HepG2 (cell line): ENCODE results near the gene STIM1. TPM values are rescaled to one million over a fixed set of nuclear protein-coding genes. Genes with fewer than 3 reads are reported as not detected.
A peak's percentile ranks its signal among the peaks of the same experiment; 100 is the strongest.

Experiments
- ATAC-seq: fragments of 200-7000 bp; cut with Tn5 transposase; 3 replicates; pipeline ENCODE4 v1.9.1; 2020; ENCODE audit warnings: mild to moderate bottlenecking, moderate library complexity
- BruUV-seq: library from RNA; stranded (reverse); fragments of 400-500 nt; replicated peaks from 2 replicates; lab custom pipeline; 2021; lab: Mats Ljungman, UMichigan
- CTCF ChIA-PET: fragments of 300-600 bp; formaldehyde crosslinking; extraction: SDS; loops from one replicate; lab custom pipeline; 2021; ENCODE audit warnings: low total read pairs, inconsistent platforms, low intra/inter-chr PET ratio; lab: Yijun Ruan, JAX
- POLR2A ChIA-PET: fragments of 350-600 bp; sonication (Branson Sonifier 250); formaldehyde crosslinking; loops from one replicate; lab custom pipeline; 2020; ENCODE audit warnings: antibody characterized with exemption, inconsistent platforms; lab: Yijun Ruan, JAX
- DNase-seq: peaks from one replicate; pipeline ENCODE4 v3.0.0-alpha.2; 2015; ENCODE audit warnings: low spot score
- FAIRE-seq: peaks from 3 replicates; lab custom pipeline; 2011; peaks lifted over from hg19 to GRCh38; lab: Jason Lieb, UNC
- H2AFZ ChIP-seq: one replicate; pipeline ENCODE4 v1.6.1; 2011; ENCODE audit warnings: low read length, inconsistent platforms
- H3K27ac ChIP-seq: fragments of 300-600 bp; 3 replicates; pipeline ENCODE4 v1.8.0; 2011; ENCODE audit warnings: mixed run types, mild to moderate bottlenecking, mixed read lengths, low read length, inconsistent platforms; ENCODE audit not compliant: insufficient read depth; ENCODE audit errors: extremely low read length
- H3K27me3 ChIP-seq, 2 experiments: fragments of 200-600 bp in 1 of 2; 2 replicates in 1 of 2; 3 replicates in 1 of 2; pipeline versions ENCODE4 v1.6.0 to v1.8.0; 2011; ENCODE audit warnings: low read length in 2 of 2, mild to moderate bottlenecking in 2 of 2, moderate library complexity in 2 of 2, inconsistent platforms in 1 of 2; ENCODE audit not compliant: insufficient read depth in 2 of 2, control insufficient read depth in 1 of 2
- H3K36me3 ChIP-seq, 2 experiments: fragments of 200-600 bp in 1 of 2; replicated peaks in 1 of 2; 2 replicates in 1 of 2; 3 replicates in 1 of 2; pipeline versions ENCODE4 v1.5.1 to v1.8.0; 2011; ENCODE audit warnings: low read length in 2 of 2, inconsistent platforms in 1 of 2; ENCODE audit not compliant: insufficient read depth in 2 of 2, control insufficient read depth in 1 of 2
- H3K4me1 ChIP-seq: 2 replicates; pipeline ENCODE4 v1.5.1; 2012; ENCODE audit warnings: low read length, inconsistent platforms; ENCODE audit not compliant: insufficient read depth
- H3K4me2 ChIP-seq: 2 replicates; pipeline ENCODE4 v1.6.0; 2011; ENCODE audit warnings: low read depth, low read length, inconsistent platforms
- H3K4me3 ChIP-seq, 3 experiments: fragments of 200-600 bp in 1 of 3; sonication (generic), shearing (Covaris generic) in 1 of 3; replicated peaks in 1 of 3; 2 replicates each; pipeline ENCODE4 v1.5.1; 2011 to 2016; ENCODE audit warnings: low read length in 3 of 3, inconsistent platforms in 2 of 3, low read depth in 2 of 3, mild to moderate bottlenecking in 2 of 3, control low read depth in 1 of 3, mixed read lengths in 1 of 3; ENCODE audit not compliant: insufficient read depth in 1 of 3
- H3K79me2 ChIP-seq: one replicate; pipeline ENCODE4 v1.6.1; 2011; ENCODE audit warnings: low read length, inconsistent platforms; ENCODE audit not compliant: insufficient read depth
- H3K9ac ChIP-seq: 2 replicates; pipeline ENCODE4 v1.6.0; 2011; ENCODE audit warnings: mild to moderate bottlenecking, low read depth, low read length, inconsistent platforms; ENCODE audit not compliant: insufficient read depth
- H3K9me3 ChIP-seq: 2 replicates; pipeline ENCODE4 v1.5.1; 2012; ENCODE audit warnings: mild to moderate bottlenecking, low read length
- H4K20me1 ChIP-seq: 2 replicates; pipeline ENCODE4 v1.6.0; 2011; ENCODE audit warnings: inconsistent platforms, mild to moderate bottlenecking, low read length, moderate library complexity; ENCODE audit not compliant: insufficient read depth
- HNF4G ChIP-seq, 2 experiments: sonication (generic) in 1 of 2; formaldehyde crosslinking in 1 of 2; IDR thresholded peaks; 2 replicates each; pipeline versions ENCODE4 v1.4.0 to v1.6.1; 2011 to 2020; ENCODE audit warnings: borderline replicate concordance in 2 of 2, low read depth in 2 of 2, mild to moderate bottlenecking in 2 of 2, low read length in 1 of 2, missing genetic modification reagents in 1 of 2, moderate library complexity in 1 of 2
- SOX6 ChIP-seq, 2 experiments: fragments of 450-650 bp in 1 of 2; sonication (generic) in 1 of 2; formaldehyde crosslinking in 1 of 2; IDR thresholded peaks; 2 replicates each; pipeline versions ENCODE4 v1.4.0 to v1.6.1; 2017 to 2020; ENCODE audit warnings: antibody characterized with exemption in 1 of 2, mild to moderate bottlenecking in 1 of 2, missing genetic modification reagents in 1 of 2
- SP5 ChIP-seq: IDR thresholded peaks from 2 replicates; pipeline ENCODE4 v1.6.1; 2016; ENCODE audit warnings: low read depth, borderline replicate concordance
- SRSF1 ChIP-seq: fragments of 200-400 bp; formaldehyde crosslinking; optimal IDR thresholded peaks from 2 replicates; pipeline ENCODE3; 2017; ENCODE audit warnings: mild to moderate bottlenecking, low read depth, low read length, moderate library complexity
- ZFAT ChIP-seq: sonication (generic); formaldehyde crosslinking; conservative IDR thresholded peaks from 2 replicates; pipeline ENCODE4 v1.8.1; 2023; ENCODE audit warnings: missing genetic modification reagents, inconsistent platforms
- ZNF768 ChIP-seq: sonication (generic); formaldehyde crosslinking; IDR thresholded peaks from 2 replicates; pipeline ENCODE4 v1.4.0; 2020; ENCODE audit warnings: missing genetic modification reagents
- WGBS: methylation state at CpG from one replicate; pipeline ENCODE4 v1.1.6; 2017; ENCODE audit warnings: low lambda C conversion rate; 5-methylcytosine and 5-hydroxymethylcytosine counted together
- in situ Hi-C: cut with HindIII; loops from 2 replicates; pipeline ENCODE4 v1.10.0; 2017; ENCODE audit warnings: low pct_unique_long_range_greater_than_20kb; ENCODE audit not compliant: extremely low pct_ligation_motif_present
- intact Hi-C: fragments of 100-400 bp; cut with micrococcal nuclease; formaldehyde crosslinking; loops from one replicate; pipeline ENCODE4 v1.10.0; 2022; ENCODE audit not compliant: unreplicated experiment
- polyA plus RNA-seq, 8 experiments: library from polyadenylated mRNA; depleted of rRNA in 3 of 8; stranded (reverse) in 7 of 8; unstranded in 1 of 8; fragments of >200 nt; fragmentation: Illumina TruSeq in 4 of 8; extraction: Trizol in 4 of 8; gene quantifications; 2 replicates each; pipeline versions ENCODE4 v1.2.1 to v1.2.3, GENCODE V29; 2011 to 2016; ENCODE audit warnings: low read depth in 4 of 8, missing spikeins in 1 of 8, mixed read lengths in 1 of 8; ENCODE audit not compliant: insufficient read depth in 1 of 8
- total RNA-seq, 5 experiments: library from RNA; depleted of rRNA; stranded (reverse); fragments of >200 nt; fragmentation: Illumina TruSeq; extraction: Trizol; gene quantifications; 2 replicates each; pipeline ENCODE4 v1.2.3, GENCODE V29; 2016; ENCODE audit warnings: low read depth in 1 of 5
- TF ChIP-seq, protein P1 (sequence below): sonication (generic); formaldehyde crosslinking; IDR thresholded peaks from 2 replicates; pipeline ENCODE4 v1.5.1; 2020; ENCODE audit warnings: mild to moderate bottlenecking, moderate library complexity, missing genetic modification reagents
- TF ChIP-seq, protein P2 (sequence below): IDR thresholded peaks from 2 replicates; pipeline ENCODE4 v1.6.1; 2016
- TF ChIP-seq, protein P3 (sequence below): sonication (generic); formaldehyde crosslinking; IDR thresholded peaks from 2 replicates; pipeline ENCODE4 v1.9.0; 2021; ENCODE audit warnings: missing genetic modification reagents, borderline replicate concordance

Gene STIM1
- total and polyA plus RNA-seq, 2 of the 13 experiments (the other 11 are each of a cell fraction or from before 2014, with no cell fraction given), result 19.2 to 28.5 TPM

DNA sequence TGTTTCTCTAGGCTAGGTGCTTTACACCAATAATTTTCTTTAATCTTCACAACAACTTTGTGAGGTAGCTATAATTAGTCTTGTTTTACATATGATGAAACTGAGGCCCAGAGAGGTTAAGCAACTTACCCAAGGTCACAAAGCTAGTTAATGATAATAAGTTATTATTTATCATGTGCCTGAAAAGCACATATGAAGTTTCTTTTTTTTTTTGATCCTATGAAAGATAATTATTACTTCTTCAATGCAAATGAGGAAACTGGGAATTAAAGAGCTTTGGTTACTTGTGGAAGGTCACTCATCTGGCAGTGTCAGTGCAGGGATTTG, 22.8 kb downstream of the STIM1 start:
- no TSS peak for BruUV-seq
- H4K20me1 ChIP-seq, result no peaks in the 10 kb centered on the region
- H3K4me2 ChIP-seq, result peak overlapping the region; percentile 75
- POLR2A ChIA-PET, result interaction anchor here (2.3 kb wide), 1 partner anchor 12 kb away, joined by 10 read pairs; no protein-coding TSS in a partner anchor
- no peaks in the 10 kb centered on the region for H3K9me3 ChIP-seq
- peaks cover 67% of the 10 kb centered on the region for H3K4me1 ChIP-seq
- no peak overlapping the region for H3K4me3 ChIP-seq
- H3K27ac ChIP-seq, result peak overlapping the region; percentile 74
- no peak overlapping the region for H2AFZ ChIP-seq
- no peaks in the 10 kb centered on the region for H3K36me3 ChIP-seq
- peak overlapping the region; percentile 45; the same call in 1 of the 2 replicates for H3K9ac ChIP-seq
- H3K27me3 ChIP-seq, result no peaks in the 10 kb centered on the region
- no peak for TF ChIP-seq ZFAT (CRISPR knock-in tag)
- TF ChIP-seq ZNF768 (CRISPR knock-in tag), result peak; percentile 14; the same call in 1 of the 2 replicates
- intact Hi-C loops, result no loop called here
- H3K79me2 ChIP-seq, result peaks cover 70% of the 10 kb centered on the region
- DNase-seq, result no peak
- CTCF ChIA-PET, result no interaction called here
- in situ Hi-C loops, result no loop called here
- FAIRE-seq, result no peak
- ATAC-seq, result no peak

DNA sequence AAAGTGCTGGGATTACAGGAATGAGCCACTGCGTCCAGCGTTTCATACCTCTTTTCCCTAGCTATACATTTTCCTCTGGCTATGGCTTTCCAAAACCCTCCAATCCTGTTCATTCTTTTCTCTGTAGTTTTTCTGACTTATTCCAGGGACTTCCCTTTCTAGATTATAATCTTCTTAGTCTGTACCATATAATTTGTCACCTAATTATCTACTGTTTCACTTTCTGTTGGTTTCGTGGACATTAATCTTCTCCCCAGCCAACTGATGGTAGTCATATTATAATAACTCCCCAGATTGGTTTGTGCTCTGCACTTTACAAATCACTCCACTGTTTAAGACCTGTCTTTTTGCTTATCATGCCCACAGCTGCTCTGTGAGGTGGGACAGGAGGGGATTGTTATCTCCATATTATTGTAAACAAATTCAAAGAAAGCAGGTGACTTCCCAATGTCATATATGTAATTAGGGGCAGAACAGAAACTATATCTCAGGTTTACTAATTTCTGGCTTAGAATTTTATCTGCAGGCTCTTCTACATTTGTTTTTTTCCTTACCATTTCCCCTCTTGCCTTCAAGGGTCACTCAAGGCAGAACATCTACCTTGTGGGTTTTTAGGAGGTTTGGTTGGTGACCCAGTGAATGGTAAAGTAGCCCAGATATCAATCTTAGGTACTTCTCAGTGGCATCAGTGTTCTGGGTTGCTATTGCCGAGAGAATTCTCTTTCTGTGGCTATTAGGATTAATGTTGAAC, 23.9 kb downstream of the STIM1 start:
- H3K4me2 ChIP-seq, result peak overlapping the region; percentile 83
- TF ChIP-seq, protein P1, sequence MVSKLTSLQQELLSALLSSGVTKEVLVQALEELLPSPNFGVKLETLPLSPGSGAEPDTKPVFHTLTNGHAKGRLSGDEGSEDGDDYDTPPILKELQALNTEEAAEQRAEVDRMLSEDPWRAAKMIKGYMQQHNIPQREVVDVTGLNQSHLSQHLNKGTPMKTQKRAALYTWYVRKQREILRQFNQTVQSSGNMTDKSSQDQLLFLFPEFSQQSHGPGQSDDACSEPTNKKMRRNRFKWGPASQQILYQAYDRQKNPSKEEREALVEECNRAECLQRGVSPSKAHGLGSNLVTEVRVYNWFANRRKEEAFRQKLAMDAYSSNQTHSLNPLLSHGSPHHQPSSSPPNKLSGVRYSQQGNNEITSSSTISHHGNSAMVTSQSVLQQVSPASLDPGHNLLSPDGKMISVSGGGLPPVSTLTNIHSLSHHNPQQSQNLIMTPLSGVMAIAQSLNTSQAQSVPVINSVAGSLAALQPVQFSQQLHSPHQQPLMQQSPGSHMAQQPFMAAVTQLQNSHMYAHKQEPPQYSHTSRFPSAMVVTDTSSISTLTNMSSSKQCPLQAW (CRISPR knock-in tag), result no peak
- TF ChIP-seq SRSF1 (no peak), HNF4G (IDR thresholded peaks at IDR 0.05; ENCODE audit: borderline replicate concordance, low read depth, low read length) (no peak), HNF4G (CRISPR knock-in tag; IDR thresholded peaks at IDR 0.05; ENCODE audit: borderline replicate concordance, low read depth) (0 out of 2 replicates have a peak, but pooled peaks have one; percentile 13), SOX6 (IDR thresholded peaks at IDR 0.05) (no peak), SOX6 (CRISPR knock-in tag; IDR thresholded peaks at IDR 0.05) (no peak), SP5 (no peak)
- TF ChIP-seq, protein P2, sequence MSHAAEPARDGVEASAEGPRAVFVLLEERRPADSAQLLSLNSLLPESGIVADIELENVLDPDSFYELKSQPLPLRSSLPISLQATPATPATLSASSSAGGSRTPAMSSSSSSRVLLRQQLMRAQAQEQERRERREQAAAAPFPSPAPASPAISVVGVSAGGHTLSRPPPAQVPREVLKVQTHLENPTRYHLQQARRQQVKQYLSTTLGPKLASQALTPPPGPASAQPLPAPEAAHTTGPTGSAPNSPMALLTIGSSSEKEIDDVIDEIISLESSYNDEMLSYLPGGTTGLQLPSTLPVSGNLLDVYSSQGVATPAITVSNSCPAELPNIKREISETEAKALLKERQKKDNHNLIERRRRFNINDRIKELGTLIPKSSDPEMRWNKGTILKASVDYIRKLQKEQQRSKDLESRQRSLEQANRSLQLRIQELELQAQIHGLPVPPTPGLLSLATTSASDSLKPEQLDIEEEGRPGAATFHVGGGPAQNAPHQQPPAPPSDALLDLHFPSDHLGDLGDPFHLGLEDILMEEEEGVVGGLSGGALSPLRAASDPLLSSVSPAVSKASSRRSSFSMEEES (CRISPR knock-in tag), result no peak
- TF ChIP-seq, protein P3, sequence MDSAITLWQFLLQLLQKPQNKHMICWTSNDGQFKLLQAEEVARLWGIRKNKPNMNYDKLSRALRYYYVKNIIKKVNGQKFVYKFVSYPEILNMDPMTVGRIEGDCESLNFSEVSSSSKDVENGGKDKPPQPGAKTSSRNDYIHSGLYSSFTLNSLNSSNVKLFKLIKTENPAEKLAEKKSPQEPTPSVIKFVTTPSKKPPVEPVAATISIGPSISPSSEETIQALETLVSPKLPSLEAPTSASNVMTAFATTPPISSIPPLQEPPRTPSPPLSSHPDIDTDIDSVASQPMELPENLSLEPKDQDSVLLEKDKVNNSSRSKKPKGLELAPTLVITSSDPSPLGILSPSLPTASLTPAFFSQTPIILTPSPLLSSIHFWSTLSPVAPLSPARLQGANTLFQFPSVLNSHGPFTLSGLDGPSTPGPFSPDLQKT, result no peak

More for the DNA sequence above, 23.9 kb downstream of the STIM1 start:
- H3K9ac ChIP-seq, result peak overlapping the region; percentile 50
- H3K4me3 ChIP-seq, result peak overlapping the region; percentile 11 to 47 (median 21); a peak in 3 of 6 replicates
- ATAC-seq (no peak), DNase-seq (no peak), FAIRE-seq (no peak)
- intact Hi-C loops, result no loop called here
- 48% methylated on average over 3 of the region's 4 CpGs for WGBS
- no peaks in the 10 kb centered on the region for H3K27me3 ChIP-seq
- H2AFZ ChIP-seq, result no peak overlapping the region
- ChIA-PET CTCF (no interaction called here), POLR2A (interaction anchor here (1.0 to 2.0 kb wide), 4 partner anchors 11 to 30 kb away, joined by 3 to 20 read pairs (median 6); partner anchors contain the start of gene STIM1)
- H3K4me1 ChIP-seq, result peaks cover 57% of the 10 kb centered on the region
- no TSS peak for BruUV-seq
- H3K27ac ChIP-seq, result peak overlapping the region; percentile 78
- no peaks in the 10 kb centered on the region for H4K20me1 ChIP-seq
- H3K9me3 ChIP-seq, result no peaks in the 10 kb centered on the region
- H3K79me2 ChIP-seq, result peaks cover 70% of the 10 kb centered on the region
- in situ Hi-C loops, result no loop called here
- H3K36me3 ChIP-seq, result no peaks in the 10 kb centered on the region
